Neural crest cell (in vitro differentiated cells): ENCODE measurements around the gene ZNF487. TPM values are rescaled to one million over a fixed set of nuclear protein-coding genes. Genes with fewer than 3 reads are reported as not detected.

Experiments used
- DNase-seq: peaks from one replicate; pipeline ENCODE4 v3.0.0; 2021; ENCODE audit warnings: low read depth, mixed read lengths, low spot score
- H3K27ac Mint-ChIP-seq: one replicate; pipeline ENCODE4 v1.8.0; 2021; ENCODE audit warnings: mild to moderate bottlenecking, mixed read lengths; ENCODE audit not compliant: unreplicated experiment
- H3K27me3 Mint-ChIP-seq: 2 replicates; pipeline ENCODE4 v1.8.0; 2021; ENCODE audit warnings: low read depth, mild to moderate bottlenecking, mixed read lengths
- H3K36me3 Mint-ChIP-seq: 2 replicates; pipeline ENCODE4 v1.8.0; 2021; ENCODE audit warnings: low read depth, mild to moderate bottlenecking, mixed read lengths
- H3K4me1 Mint-ChIP-seq: 2 replicates; pipeline ENCODE4 v1.8.0; 2021; ENCODE audit warnings: mixed read lengths
- H3K4me3 Mint-ChIP-seq: one replicate; pipeline ENCODE4 v1.8.0; 2021; ENCODE audit warnings: mild to moderate bottlenecking, mixed read lengths
- H3K9me3 Mint-ChIP-seq: 2 replicates; pipeline ENCODE4 v1.8.0; 2021; ENCODE audit warnings: mixed read lengths
- total RNA-seq: library from RNA; stranded (reverse); gene quantifications from 2 replicates; pipeline ENCODE4 v1.2.1, GENCODE V29; 2021
- TF ChIP-seq, protein P1 (sequence below): fragments of 200-600 bp; sonication (generic); conservative IDR thresholded peaks from 2 replicates; pipeline ENCODE4 v1.5.0; 2021; ENCODE audit warnings: antibody characterized with exemption, mild to moderate bottlenecking

The ZNF487 gene
- total RNA-seq, 1 donor from 2014 or later: 4.3 TPM

- Mint-ChIP-seq H3K4me1 (peaks cover 21% of the 10 kb centered on the region), H3K9me3 (no peaks in the 10 kb centered on the region), H3K27me3 (no peaks in the 10 kb centered on the region), H3K27ac (no peak overlapping the region), H3K4me3 (peak overlapping the region; percentile 34), H3K36me3 (no peaks in the 10 kb centered on the region)
- DNase-seq: no peak
- TF ChIP-seq, protein P1, sequence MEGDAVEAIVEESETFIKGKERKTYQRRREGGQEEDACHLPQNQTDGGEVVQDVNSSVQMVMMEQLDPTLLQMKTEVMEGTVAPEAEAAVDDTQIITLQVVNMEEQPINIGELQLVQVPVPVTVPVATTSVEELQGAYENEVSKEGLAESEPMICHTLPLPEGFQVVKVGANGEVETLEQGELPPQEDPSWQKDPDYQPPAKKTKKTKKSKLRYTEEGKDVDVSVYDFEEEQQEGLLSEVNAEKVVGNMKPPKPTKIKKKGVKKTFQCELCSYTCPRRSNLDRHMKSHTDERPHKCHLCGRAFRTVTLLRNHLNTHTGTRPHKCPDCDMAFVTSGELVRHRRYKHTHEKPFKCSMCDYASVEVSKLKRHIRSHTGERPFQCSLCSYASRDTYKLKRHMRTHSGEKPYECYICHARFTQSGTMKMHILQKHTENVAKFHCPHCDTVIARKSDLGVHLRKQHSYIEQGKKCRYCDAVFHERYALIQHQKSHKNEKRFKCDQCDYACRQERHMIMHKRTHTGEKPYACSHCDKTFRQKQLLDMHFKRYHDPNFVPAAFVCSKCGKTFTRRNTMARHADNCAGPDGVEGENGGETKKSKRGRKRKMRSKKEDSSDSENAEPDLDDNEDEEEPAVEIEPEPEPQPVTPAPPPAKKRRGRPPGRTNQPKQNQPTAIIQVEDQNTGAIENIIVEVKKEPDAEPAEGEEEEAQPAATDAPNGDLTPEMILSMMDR: no peak
These were observed 25.4 kb upstream of the ZNF487 start for GRCh38 chr10:43411536-43411935.

- H3K36me3 Mint-ChIP-seq: no peaks in the 10 kb centered on the region
- H3K27ac Mint-ChIP-seq: no peak overlapping the region
- H3K27me3 Mint-ChIP-seq: no peaks in the 10 kb centered on the region
- H3K4me1 Mint-ChIP-seq: peaks cover 9% of the 10 kb centered on the region
- H3K4me3 Mint-ChIP-seq: no peak overlapping the region
- DNase-seq: no peak
- TF ChIP-seq, protein P1: no peak
- H3K9me3 Mint-ChIP-seq: no peaks in the 10 kb centered on the region
These were observed 21.4 kb upstream of the ZNF487 start for GRCh38 chr10:43415544-43415943.

DNA sequence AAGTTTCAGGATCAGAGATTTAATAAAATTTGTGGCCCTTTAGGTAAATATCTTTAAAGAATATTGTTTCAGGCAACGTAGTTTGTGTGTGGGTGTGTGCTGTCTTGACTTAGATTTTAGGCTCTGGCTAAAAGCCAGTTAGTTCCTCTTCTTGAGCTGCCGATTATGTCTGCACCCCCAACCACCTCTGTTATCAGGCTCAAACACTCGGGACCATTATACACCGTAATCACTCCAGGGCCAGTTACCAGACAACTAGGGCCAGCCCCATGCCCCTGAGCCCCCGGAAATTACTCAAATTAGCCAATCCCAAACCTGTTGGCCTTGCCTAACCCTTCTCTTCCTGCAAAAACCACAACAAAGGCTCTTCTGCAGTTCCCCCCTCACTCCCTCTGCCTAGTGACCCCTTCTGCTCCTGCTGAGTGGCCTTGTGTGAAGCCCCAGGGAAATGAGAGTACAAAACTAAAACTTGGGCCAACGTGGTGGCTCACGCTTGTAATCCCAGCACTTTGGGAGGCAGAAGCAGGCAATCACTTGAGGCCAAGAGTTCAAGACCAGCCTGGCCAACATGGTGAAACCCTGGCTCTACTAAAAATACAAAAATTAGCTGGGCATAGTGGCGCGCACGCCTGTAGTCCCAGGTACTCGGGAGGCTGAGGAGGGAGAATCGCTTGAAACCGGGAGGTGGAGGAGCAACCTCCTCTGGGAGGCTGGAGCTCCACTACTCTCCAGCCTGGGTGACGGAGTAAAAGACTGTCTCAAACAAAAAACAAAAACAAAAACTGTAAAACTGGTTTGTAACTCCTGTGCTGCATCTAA, 18.8 kb upstream of the ZNF487 start:
- no peaks in the 10 kb centered on the region for H3K36me3 Mint-ChIP-seq
- no peak for DNase-seq
- TF ChIP-seq, protein P1: no peak
- no peaks in the 10 kb centered on the region for H3K27me3 Mint-ChIP-seq
- H3K4me1 Mint-ChIP-seq: peaks cover 20% of the 10 kb centered on the region
- H3K4me3 Mint-ChIP-seq: peak overlapping the region; percentile 47
- H3K27ac Mint-ChIP-seq: no peak overlapping the region
- H3K9me3 Mint-ChIP-seq: no peaks in the 10 kb centered on the region

DNA sequence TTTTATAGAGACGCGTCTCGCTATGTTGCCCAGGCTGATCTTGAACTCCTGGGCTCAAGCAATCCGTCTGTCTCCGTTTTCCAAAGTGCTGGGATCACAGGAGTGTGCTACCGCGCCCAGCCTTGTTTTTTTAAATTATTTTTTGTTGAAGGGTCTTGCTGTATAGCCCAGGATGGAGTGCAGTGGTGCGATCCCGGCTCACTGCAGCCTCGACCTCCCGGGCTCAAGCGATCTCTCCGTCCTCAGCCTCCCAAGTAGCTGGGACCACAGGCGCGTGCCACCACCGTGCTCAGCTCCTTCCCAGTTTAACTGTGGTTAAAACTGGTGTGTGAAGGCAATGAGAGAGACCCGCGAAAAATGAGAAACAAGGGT, 16.9 kb upstream of the ZNF487 start:
- Mint-ChIP-seq H3K27me3 (no peaks in the 10 kb centered on the region), H3K36me3 (peaks cover 6% of the 10 kb centered on the region), H3K27ac (peak overlapping the region; percentile 91), H3K4me1 (peaks cover 25% of the 10 kb centered on the region), H3K9me3 (no peaks in the 10 kb centered on the region), H3K4me3 (peak overlapping the region; percentile 47)
- TF ChIP-seq, protein P1: no peak
- no peak for DNase-seq

DNA sequence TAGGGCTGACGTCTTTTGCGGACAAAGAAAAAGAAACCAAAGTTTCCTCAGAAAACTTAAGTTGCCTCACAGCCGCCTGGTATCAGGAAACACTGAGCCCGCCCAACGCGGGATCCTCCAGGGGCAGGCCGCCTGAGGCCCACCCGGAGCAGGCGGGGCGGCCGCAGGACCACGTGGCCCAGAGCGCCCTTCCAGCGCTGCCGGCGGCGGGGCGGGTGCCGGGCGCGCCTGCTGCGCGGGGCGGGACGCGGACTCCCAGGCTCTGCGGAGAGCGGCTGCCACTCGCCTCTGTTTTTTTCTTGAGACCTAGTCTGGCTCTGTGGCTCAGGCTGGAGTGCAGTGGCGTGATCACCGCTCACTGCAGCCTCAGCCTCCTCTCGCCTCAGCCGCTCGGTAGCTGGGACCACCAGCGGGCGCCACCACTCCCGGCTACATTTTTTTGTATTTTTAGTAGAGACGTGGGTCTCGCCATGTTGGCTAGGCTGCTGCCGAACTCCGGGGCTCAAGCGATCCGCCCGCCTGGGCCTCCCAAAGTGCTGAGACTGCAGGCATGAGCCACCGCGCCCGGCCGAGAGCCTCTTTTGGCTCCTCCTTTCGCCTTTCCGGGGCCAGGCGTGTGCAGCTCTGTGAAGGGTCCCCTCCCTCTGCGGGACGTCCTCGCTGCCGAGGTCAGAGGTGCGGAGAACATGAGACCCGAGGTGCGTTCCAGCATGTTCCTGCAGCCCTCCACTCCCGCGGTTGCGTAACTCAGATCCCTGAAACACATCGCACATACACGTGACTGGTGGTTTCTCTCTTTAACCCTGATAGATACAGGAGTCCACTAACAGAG, 16.3 kb upstream of the ZNF487 start:
- Mint-ChIP-seq H3K36me3 (peaks cover 6% of the 10 kb centered on the region), H3K27ac (peak overlapping the region; percentile 91), H3K4me3 (peak overlapping the region; percentile 87), H3K9me3 (no peaks in the 10 kb centered on the region), H3K4me1 (peaks cover 25% of the 10 kb centered on the region), H3K27me3 (no peaks in the 10 kb centered on the region)
- peak; percentile 65 for DNase-seq
- TF ChIP-seq, protein P1: no peak
